Activated naive CD4-positive, alpha-beta T cell treated with anti-CD3 and anti-CD28 coated beads, Interleukin-2, amount 10 ng/mL, durations not matched to agents 5 hours and 36 hours (primary cell): Measurements from ENCODE around the gene SMC1B. TPM values are rescaled to one million over a fixed set of nuclear protein-coding genes. Genes with fewer than 3 reads are reported as not detected.

Experiments used
- total RNA-seq, 2 experiments: library from RNA; stranded (reverse); gene quantifications; one replicate each; pipeline ENCODE4 v1.2.3, GENCODE V29; 2021

Gene SMC1B, protein sequence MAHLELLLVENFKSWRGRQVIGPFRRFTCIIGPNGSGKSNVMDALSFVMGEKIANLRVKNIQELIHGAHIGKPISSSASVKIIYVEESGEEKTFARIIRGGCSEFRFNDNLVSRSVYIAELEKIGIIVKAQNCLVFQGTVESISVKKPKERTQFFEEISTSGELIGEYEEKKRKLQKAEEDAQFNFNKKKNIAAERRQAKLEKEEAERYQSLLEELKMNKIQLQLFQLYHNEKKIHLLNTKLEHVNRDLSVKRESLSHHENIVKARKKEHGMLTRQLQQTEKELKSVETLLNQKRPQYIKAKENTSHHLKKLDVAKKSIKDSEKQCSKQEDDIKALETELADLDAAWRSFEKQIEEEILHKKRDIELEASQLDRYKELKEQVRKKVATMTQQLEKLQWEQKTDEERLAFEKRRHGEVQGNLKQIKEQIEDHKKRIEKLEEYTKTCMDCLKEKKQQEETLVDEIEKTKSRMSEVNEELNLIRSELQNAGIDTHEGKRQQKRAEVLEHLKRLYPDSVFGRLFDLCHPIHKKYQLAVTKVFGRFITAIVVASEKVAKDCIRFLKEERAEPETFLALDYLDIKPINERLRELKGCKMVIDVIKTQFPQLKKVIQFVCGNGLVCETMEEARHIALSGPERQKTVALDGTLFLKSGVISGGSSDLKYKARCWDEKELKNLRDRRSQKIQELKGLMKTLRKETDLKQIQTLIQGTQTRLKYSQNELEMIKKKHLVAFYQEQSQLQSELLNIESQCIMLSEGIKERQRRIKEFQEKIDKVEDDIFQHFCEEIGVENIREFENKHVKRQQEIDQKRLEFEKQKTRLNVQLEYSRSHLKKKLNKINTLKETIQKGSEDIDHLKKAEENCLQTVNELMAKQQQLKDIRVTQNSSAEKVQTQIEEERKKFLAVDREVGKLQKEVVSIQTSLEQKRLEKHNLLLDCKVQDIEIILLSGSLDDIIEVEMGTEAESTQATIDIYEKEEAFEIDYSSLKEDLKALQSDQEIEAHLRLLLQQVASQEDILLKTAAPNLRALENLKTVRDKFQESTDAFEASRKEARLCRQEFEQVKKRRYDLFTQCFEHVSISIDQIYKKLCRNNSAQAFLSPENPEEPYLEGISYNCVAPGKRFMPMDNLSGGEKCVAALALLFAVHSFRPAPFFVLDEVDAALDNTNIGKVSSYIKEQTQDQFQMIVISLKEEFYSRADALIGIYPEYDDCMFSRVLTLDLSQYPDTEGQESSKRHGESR
- under 1 TPM; 0.53 to 0.60 TPM for total RNA-seq

DNA sequence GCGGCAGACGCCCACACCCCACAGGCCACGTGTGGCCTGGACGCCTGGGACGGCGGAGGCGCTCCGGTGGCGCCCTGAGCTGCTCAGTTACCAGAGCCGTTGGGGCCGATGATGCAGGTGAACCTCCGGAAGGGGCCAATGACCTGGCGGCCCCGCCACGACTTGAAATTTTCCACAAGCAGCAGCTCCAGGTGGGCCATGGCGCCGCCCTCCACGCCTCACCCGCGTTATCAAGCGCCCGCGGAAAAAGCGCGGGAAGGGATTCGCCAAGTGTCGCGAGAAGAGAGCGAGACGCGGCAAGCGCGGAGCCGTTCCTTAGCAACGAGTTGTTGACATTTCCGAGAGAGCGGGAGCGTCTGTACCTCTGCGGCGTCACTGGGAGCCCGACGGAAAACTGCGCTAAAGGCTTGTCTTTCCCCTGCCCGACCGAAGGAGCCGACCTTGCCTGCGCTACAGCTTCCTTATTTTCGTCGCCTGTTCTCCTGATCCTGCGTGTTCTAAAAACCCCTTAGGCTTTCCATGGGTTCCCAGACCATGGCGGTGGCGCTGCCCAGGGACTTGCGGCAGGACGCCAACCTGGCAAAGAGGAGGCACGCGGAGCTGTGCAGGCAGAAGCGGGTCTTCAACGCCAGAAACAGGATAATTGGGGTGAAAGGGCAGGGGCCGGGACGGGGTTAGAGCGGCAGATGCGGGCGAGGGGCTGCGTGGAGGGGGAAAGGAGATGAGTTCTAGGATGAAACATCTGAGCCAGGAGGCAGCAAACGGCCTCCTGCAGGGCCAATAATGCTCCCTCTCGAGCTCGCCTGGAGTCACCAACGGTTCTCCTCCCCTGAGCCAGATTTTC is at the start of gene SMC1B, which contains the start of gene RIBC2:
TSS of gene SMC1B (minus strand) at position 232 of the 844 bp plus-strand sequence. CDS start at position 200, 32 bp downstream.
TSS of gene RIBC2 (plus strand) at position 326 of the 844 bp plus-strand sequence. CDS start at position 520, 194 bp downstream.

DNA sequence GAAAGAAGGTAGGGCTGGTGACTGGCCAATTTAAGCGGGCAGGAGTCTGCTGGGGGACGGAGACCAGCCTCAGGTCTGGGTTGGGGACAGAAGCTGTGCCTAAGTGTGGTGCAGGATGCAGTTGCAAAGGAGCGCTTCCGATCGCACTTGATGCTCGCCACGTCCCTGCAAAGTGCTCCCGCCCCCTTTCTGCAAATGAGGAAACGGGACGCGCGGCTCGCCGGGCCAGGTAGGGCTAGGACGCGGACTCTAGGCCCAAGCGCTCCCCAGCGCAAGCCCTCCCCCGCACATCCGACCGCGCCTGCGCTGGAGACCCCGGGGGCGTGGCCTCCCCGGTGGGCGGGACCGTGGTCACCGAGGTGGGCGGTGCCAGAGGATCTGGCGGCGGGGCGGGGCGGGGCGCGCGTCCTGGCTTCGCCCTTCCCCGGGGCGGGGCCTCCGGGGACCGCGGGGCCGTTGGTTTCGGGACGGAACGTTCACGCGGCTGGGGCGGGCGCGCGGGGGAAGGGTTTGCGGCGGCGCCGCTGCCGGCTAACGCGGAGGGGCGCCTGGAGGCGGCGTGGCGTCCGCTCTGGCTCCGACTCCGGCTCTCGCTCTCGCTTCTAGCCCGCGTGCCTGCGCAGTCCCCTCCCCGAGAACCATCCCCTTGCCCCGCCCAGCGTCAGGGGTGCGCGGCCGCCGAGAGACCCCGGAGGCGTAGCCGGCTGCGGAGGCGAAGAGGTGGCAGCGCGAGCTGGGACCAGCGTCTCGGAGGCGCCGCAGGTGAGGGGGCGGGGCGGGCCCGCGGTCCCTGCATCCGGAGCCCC is 103.8 kb downstream of the SMC1B start, which contains the start of gene FAM118A:
TSS of gene FAM118A (plus strand) at position 513 of the 806 bp plus-strand sequence. CDS start 12,446 bp downstream, outside the sequence.

Other genes with a start within 250 kb of the SMC1B start
- 100 to 1,000 TPM; 157 to 161 TPM for gene NUP50, start 249.7 kb downstream of the SMC1B start, total RNA-seq
- gene KIAA0930, start 172.7 kb downstream of the SMC1B start, total RNA-seq = 10 to 100 TPM; 24.0 to 26.1 TPM
- not detected for gene UPK3A, start 128.7 kb downstream of the SMC1B start, total RNA-seq
- 10 to 100 TPM; 65.9 to 66.3 TPM for gene FAM118A, start 103.7 kb downstream of the SMC1B start, total RNA-seq
- gene RIBC2, start 94 bp upstream of the SMC1B start, total RNA-seq = 1 to 10 TPM; 7.8 to 8.2 TPM
- not detected for gene FBLN1, start 89.3 kb upstream of the SMC1B start, total RNA-seq